Kidney epithelial cell (primary cell): ENCODE results near the gene DGKD. TPM values are rescaled to one million over a fixed set of nuclear protein-coding genes. Genes with fewer than 3 reads are reported as not detected.

ENCODE experiments used
- DNase-seq: peaks from one replicate; pipeline ENCODE4 v3.0.0-alpha.2; 2010; ENCODE audit warnings: low read depth
- H3K27me3 ChIP-seq: 2 replicates; pipeline ENCODE4 v1.6.0; 2011; ENCODE audit warnings: low read length; ENCODE audit not compliant: control insufficient read depth, insufficient read depth
- H3K36me3 ChIP-seq: 2 replicates; pipeline ENCODE4 v1.5.1; 2011; ENCODE audit warnings: low read length; ENCODE audit not compliant: control insufficient read depth, insufficient read depth
- H3K4me3 ChIP-seq: 2 replicates; pipeline ENCODE4 v1.5.1; 2011; ENCODE audit warnings: low read depth, mild to moderate bottlenecking, control low read depth, low read length
- CTCF ChIP-seq: IDR thresholded peaks from 2 replicates; pipeline ENCODE4 v1.5.1; 2011; ENCODE audit warnings: mild to moderate bottlenecking, moderate library complexity, low read length, control low read depth, inconsistent platforms; ENCODE audit not compliant: insufficient read depth, poor library complexity, severe bottlenecking
- total RNA-seq: library from RNA; depleted of rRNA; stranded (reverse); fragments of >200 nt; gene quantifications from 2 replicates; pipeline ENCODE4 v1.2.3, GENCODE V29; 2015

DGKD gene
- total RNA-seq, 1 donor from 2014 or later: 16.0 TPM

GRCh38 chr2:233423552-233423860 lies 69.2 kb downstream of the DGKD start:
- Histone ChIP-seq H3K36me3 (no peaks in the 10 kb centered on the region), H3K27me3 (no peaks in the 10 kb centered on the region), H3K4me3 (no peak overlapping the region)
- DNase-seq: no peak
- no peak for TF ChIP-seq CTCF

- Histone ChIP-seq H3K27me3 (no peaks in the 10 kb centered on the region), H3K4me3 (no peak overlapping the region), H3K36me3 (no peaks in the 10 kb centered on the region)
- TF ChIP-seq CTCF: no peak
- no peak for DNase-seq
Measured at GRCh38 chr2:233424154-233424951, 70.1 kb downstream of the DGKD start.

GRCh38 chr2:233426619-233427342 lies 72.5 kb downstream of the DGKD start:
- TF ChIP-seq CTCF: no peak
- Histone ChIP-seq H3K36me3 (no peaks in the 10 kb centered on the region), H3K4me3 (no peak overlapping the region), H3K27me3 (no peaks in the 10 kb centered on the region)
- DNase-seq: peak; percentile 54

GRCh38 chr2:233428008-233428407 lies 73.7 kb downstream of the DGKD start:
- no peak for DNase-seq
- H3K27me3 ChIP-seq: no peaks in the 10 kb centered on the region
- no peak overlapping the region for H3K4me3 ChIP-seq
- H3K36me3 ChIP-seq: no peaks in the 10 kb centered on the region
- TF ChIP-seq CTCF: no peak

GRCh38 chr2:233428438-233428837 lies 74.1 kb downstream of the DGKD start:
- H3K36me3 ChIP-seq: no peaks in the 10 kb centered on the region
- DNase-seq: no peak
- H3K27me3 ChIP-seq: no peaks in the 10 kb centered on the region
- TF ChIP-seq CTCF: no peak
- no peak overlapping the region for H3K4me3 ChIP-seq
